ENCODE results near the gene DNAI2.

Gene DNAI2

DNA sequence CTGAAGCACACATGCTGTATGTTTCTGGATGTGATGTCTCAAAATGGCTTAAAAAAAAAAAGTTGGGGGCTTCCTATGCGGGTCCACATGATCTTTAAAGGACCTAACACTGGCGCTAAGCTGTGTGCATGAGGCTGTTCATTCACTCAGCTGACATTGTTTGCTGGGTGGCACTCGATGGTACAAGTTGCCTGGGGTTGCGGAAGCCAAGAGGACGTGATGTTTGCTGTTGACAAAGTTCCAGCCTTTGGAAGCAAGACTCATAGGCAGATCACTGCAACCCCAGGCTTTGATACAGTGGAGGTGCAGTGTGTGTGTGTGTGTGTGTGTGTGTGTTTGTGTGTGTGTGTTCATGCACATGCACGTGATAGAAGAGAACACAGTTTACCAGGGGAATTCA is 29.5 kb upstream of the DNAI2 start:
- ATAC-seq, result no peak
- TF ChIP-seq TSHZ2 (CRISPR knock-in tag; IDR thresholded peaks at IDR 0.05), result no peak
- TF ChIP-seq ESRRG (CRISPR knock-in tag; IDR thresholded peaks at IDR 0.05), result no peak
- TF ChIP-seq TCF4 (CRISPR knock-in tag; IDR thresholded peaks at IDR 0.05; ENCODE audit: borderline replicate concordance), result no peak
- TF ChIP-seq PPARA (CRISPR knock-in tag; IDR thresholded peaks at IDR 0.05; ENCODE audit: borderline replicate concordance), result no peak
- no peak for TF ChIP-seq ZNF565 (CRISPR knock-in tag; conservative IDR thresholded peaks at IDR 0.05; ENCODE audit: low read depth)
- TF ChIP-seq ZFP3 (CRISPR knock-in tag; IDR thresholded peaks at IDR 0.05), result no peak
- TF ChIP-seq ZNF8 (CRISPR knock-in tag; IDR thresholded peaks at IDR 0.05), result no peak
- TF ChIP-seq, protein P1, sequence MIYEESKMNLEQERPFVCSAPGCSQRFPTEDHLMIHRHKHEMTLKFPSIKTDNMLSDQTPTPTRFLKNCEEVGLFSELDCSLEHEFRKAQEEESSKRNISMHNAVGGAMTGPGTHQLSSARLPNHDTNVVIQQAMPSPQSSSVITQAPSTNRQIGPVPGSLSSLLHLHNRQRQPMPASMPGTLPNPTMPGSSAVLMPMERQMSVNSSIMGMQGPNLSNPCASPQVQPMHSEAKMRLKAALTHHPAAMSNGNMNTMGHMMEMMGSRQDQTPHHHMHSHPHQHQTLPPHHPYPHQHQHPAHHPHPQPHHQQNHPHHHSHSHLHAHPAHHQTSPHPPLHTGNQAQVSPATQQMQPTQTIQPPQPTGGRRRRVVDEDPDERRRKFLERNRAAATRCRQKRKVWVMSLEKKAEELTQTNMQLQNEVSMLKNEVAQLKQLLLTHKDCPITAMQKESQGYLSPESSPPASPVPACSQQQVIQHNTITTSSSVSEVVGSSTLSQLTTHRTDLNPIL (CRISPR knock-in tag; IDR thresholded peaks at IDR 0.05; ENCODE audit: low read depth), result no peak
- TF ChIP-seq GLIS3 (CRISPR knock-in tag; IDR thresholded peaks at IDR 0.05), result no peak
- TF ChIP-seq ARNTL (CRISPR knock-in tag; IDR thresholded peaks at IDR 0.05; ENCODE audit: borderline replicate concordance, low read depth), result no peak
- TF ChIP-seq PATZ1 (CRISPR knock-in tag; IDR thresholded peaks at IDR 0.05; ENCODE audit: borderline replicate concordance), result no peak
- no peak for TF ChIP-seq RARB (CRISPR knock-in tag; IDR thresholded peaks at IDR 0.05)
- no peak for TF ChIP-seq BACH2 (CRISPR knock-in tag; IDR thresholded peaks at IDR 0.05; ENCODE audit: borderline replicate concordance)
- no peak for TF ChIP-seq ZFP30 (CRISPR knock-in tag; IDR thresholded peaks at IDR 0.05)
- no peak for TF ChIP-seq OSR1 (CRISPR knock-in tag; IDR thresholded peaks at IDR 0.05)

- TF ChIP-seq, protein P1 (CRISPR knock-in tag; IDR thresholded peaks at IDR 0.05; ENCODE audit: low read depth), result no peak
- TF ChIP-seq ZNF8 (CRISPR knock-in tag; IDR thresholded peaks at IDR 0.05) (no peak), ZC3H10 (CRISPR knock-in tag; IDR thresholded peaks at IDR 0.05) (no peak), RARB (CRISPR knock-in tag; IDR thresholded peaks at IDR 0.05) (no peak), ARNTL (CRISPR knock-in tag; IDR thresholded peaks at IDR 0.05; ENCODE audit: borderline replicate concordance, low read depth) (no peak), ESRRG (CRISPR knock-in tag; IDR thresholded peaks at IDR 0.05) (no peak), TOX (CRISPR knock-in tag; IDR thresholded peaks at IDR 0.05; ENCODE audit: borderline replicate concordance) (no peak), ZNF565 (CRISPR knock-in tag; conservative IDR thresholded peaks at IDR 0.05; ENCODE audit: low read depth) (no peak), OSR1 (CRISPR knock-in tag; IDR thresholded peaks at IDR 0.05) (no peak), ZFP30 (CRISPR knock-in tag; IDR thresholded peaks at IDR 0.05) (no peak), PATZ1 (CRISPR knock-in tag; IDR thresholded peaks at IDR 0.05; ENCODE audit: borderline replicate concordance) (no peak), BACH2 (CRISPR knock-in tag; IDR thresholded peaks at IDR 0.05; ENCODE audit: borderline replicate concordance) (no peak), CSDC2 (CRISPR knock-in tag; IDR thresholded peaks at IDR 0.05) (no peak), SNAI2 (CRISPR knock-in tag; IDR thresholded peaks at IDR 0.05) (no peak)
- ATAC-seq, result no peak
Observed at GRCh38 chr17:74245145-74245831, 28.7 kb upstream of the DNAI2 start.

DNA sequence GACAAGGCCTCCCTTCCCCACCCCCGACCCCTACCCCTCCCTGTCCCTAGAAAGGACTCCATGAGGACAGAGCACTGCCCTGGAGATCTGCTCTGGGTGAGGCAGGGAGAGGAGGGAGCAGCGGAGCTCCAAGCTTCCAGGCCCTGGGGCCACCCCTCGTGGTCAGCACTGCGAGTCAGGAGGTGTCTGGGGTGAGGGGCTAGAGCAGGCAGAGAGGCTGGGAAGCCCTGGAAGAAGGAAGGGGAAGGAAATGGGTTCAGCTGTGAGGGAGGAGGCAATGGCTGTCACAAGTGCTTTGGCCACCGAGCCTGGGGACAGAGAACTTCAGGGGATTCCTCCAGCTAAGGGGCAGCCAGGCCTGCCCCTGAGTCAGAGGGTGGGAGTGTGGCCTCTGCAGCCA is 28.2 kb upstream of the DNAI2 start:
- ATAC-seq, result no peak

More for the DNA sequence above, 28.2 kb upstream of the DNAI2 start:
- no peak for TF ChIP-seq RARB (CRISPR knock-in tag; IDR thresholded peaks at IDR 0.05)
- TF ChIP-seq ARNTL (CRISPR knock-in tag; IDR thresholded peaks at IDR 0.05; ENCODE audit: borderline replicate concordance, low read depth), result no peak
- TF ChIP-seq ISL1 (CRISPR knock-in tag; IDR thresholded peaks at IDR 0.05), result no peak
- TF ChIP-seq ZNF70 (CRISPR knock-in tag; IDR thresholded peaks at IDR 0.05), result no peak
- TF ChIP-seq ZNF8 (CRISPR knock-in tag; IDR thresholded peaks at IDR 0.05), result no peak
- no peak for TF ChIP-seq POU6F1 (CRISPR knock-in tag; IDR thresholded peaks at IDR 0.05; ENCODE audit: borderline replicate concordance, low read depth)
- no peak for TF ChIP-seq CSRNP3 (CRISPR knock-in tag; IDR thresholded peaks at IDR 0.05)
- no peak for TF ChIP-seq PPARA (CRISPR knock-in tag; IDR thresholded peaks at IDR 0.05; ENCODE audit: borderline replicate concordance)
- no peak for TF ChIP-seq OSR1 (CRISPR knock-in tag; IDR thresholded peaks at IDR 0.05)

Measured in SK-N-SH treated with all-trans-retinoic acid at 6 μM for 48 hours (cell line).